ENCODE data around the gene FEZ2.
"Not testable (repeated sequence)": the region's sequence is repeated elsewhere in the genome, so short reads cannot be mapped to it uniquely, and the experiment has no call there.

Gene FEZ2

GRCh38 chr2:36597532-36598377 is at the start of gene FEZ2:
Gene FEZ2 (minus strand): TSS chr2:36598168. CDS start chr2:36598142, 26 bp downstream.
- peak; percentile 52 to 90 for DNase-seq

DNA sequence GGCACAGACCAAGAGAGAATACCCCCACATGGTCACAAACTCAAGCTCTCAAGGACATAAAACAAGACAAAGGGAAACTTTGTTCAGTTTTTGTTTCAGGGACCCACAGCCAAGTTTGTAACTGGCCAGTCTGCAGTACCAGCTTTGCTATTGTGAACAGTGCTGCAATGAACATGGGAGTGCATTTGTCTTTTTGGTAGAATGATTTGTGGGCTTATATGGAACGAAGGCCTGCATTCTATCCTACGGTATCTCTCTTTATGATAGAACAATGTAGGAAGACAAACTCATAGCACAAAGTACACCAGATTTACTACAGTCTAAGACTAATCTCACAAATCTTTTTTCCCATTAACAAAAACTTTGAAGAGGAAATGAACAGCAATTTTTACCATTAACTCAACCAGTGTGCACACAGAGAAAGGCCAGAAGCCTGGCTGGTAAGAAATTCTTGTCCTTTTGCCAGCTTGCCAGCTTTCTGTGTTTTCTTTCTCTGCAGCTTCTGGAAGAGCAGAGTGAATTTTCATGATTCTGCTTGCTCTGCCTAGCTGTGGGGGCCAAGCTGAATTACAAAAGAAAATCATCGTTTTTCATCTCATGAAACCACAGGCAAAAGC is 37.1 kb upstream of the FEZ2 start:
- no peak for DNase-seq

GRCh38 chr2:36633470-36634092 is 35.6 kb upstream of the FEZ2 start:
- DNase-seq = no peak

- DNase-seq = no peak
Observed at GRCh38 chr2:36626756-36627155, 28.8 kb upstream of the FEZ2 start.

- no peak for DNase-seq
Observed at GRCh38 chr2:36626071-36626470, 28.1 kb upstream of the FEZ2 start.

GRCh38 chr2:36625304-36625703 is 27.3 kb upstream of the FEZ2 start:
- DNase-seq = no peak

- no peak for DNase-seq
Observed at GRCh38 chr2:36620321-36620720, 22.4 kb upstream of the FEZ2 start.

GRCh38 chr2:36618381-36618780 is 20.4 kb upstream of the FEZ2 start:
- peak; percentile 33 to 68 for DNase-seq

DNA sequence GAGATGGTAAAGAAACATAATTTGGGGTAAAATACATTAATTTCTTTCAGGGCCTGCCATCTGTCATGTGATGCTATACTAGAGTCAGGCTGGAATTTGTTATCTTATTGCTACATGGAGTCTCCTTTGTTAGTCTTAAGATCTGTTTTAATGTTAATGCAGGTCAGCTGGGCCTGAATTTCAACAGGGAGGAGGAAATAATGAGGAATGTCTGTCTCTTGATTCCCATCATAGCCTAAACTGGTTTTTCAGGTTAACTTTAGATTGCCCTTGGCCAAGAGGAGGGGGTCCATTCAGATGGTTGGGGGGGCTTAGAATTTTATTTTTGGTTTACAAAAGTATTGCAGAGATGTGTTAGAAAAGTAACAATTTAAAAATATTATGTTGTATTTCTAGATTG is 19.0 kb upstream of the FEZ2 start:
- no peak for DNase-seq

- DNase-seq = no peak
Observed at GRCh38 chr2:36615222-36615621, 17.3 kb upstream of the FEZ2 start.

DNA sequence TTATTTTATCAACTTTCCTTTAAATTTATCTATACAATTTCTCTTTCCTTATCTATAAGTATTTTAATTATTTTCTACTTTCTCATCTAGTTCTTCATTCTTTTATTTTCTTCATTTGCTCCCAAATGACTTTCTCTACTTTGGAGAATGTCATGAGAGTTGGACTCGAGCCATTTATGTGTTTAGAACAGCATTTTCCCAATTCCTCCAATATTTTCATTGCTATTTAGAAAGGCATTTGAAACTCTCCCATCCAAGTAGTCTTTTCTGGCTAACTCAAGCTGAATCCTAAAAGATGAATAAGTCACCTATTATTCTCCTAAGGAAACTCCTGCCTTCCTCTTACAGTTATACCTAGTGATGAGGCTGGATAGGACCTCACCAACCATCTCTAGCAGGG is 15.8 kb upstream of the FEZ2 start:
- no peak for DNase-seq

GRCh38 chr2:36611316-36611990 is 13.5 kb upstream of the FEZ2 start:
- DNase-seq = no peak

DNA sequence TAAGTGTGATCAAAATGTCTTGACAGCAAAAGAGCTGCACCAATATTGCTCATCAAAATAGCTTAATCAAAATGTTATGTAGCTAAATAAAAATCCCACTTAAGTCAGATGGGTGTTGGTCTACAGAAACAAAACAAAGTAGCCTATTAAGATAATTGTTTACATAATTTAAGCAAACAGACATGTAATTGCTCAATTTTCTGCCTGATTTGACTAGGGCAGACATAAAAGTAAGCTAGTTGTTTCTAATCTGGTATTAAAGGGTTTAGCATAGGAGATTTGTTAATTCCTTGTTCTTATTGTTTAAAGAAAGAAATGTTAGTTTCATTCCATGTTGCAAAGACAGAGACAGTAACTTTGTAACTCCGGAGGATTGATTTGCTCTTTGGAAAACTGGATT is 11.5 kb upstream of the FEZ2 start:
- DNase-seq = no peak

- DNase-seq = no peak
Observed at GRCh38 chr2:36607947-36608346, 10.0 kb upstream of the FEZ2 start.

GRCh38 chr2:36606925-36607324 is 9.0 kb upstream of the FEZ2 start:
- DNase-seq = no peak

- DNase-seq = no peak
Observed at GRCh38 chr2:36605273-36605672, 7.3 kb upstream of the FEZ2 start.

DNA sequence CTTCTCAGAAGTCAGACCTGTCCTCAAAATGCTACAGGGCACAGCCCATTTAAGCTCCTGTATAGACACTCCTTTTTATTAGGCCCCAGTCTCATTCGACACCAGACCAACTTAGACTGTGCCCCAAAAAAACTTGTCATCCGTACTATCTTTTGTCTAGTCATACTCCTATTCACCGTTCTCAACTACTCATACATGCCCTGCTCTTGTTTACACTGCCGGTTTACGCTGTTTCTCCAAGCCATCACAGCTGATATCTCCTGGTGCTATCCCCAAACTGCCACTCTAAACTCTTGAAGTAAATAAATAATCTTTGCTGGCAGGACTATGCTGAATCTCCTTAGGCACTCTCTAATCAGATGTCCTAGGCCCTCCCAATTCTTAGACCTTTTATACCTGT is 5.7 kb upstream of the FEZ2 start:
- not testable (repeated sequence) for DNase-seq

GRCh38 chr2:36597003-36597531 is 901 bp downstream of the FEZ2 start:
- DNase-seq = no peak

- DNase-seq = no peak
Observed at GRCh38 chr2:36596397-36596796, 1.6 kb downstream of the FEZ2 start.

- DNase-seq = no peak
Observed at GRCh38 chr2:36594849-36595248, 3.1 kb downstream of the FEZ2 start.

- DNase-seq = no peak
Observed at GRCh38 chr2:36589230-36589630, 8.7 kb downstream of the FEZ2 start.

- no peak for DNase-seq
Observed at GRCh38 chr2:36587556-36587955, 10.4 kb downstream of the FEZ2 start.

GRCh38 chr2:36587101-36587500 is 10.9 kb downstream of the FEZ2 start:
- DNase-seq = no peak
